ENCODE measurements around the gene DBN1.

The DBN1 gene

DNA sequence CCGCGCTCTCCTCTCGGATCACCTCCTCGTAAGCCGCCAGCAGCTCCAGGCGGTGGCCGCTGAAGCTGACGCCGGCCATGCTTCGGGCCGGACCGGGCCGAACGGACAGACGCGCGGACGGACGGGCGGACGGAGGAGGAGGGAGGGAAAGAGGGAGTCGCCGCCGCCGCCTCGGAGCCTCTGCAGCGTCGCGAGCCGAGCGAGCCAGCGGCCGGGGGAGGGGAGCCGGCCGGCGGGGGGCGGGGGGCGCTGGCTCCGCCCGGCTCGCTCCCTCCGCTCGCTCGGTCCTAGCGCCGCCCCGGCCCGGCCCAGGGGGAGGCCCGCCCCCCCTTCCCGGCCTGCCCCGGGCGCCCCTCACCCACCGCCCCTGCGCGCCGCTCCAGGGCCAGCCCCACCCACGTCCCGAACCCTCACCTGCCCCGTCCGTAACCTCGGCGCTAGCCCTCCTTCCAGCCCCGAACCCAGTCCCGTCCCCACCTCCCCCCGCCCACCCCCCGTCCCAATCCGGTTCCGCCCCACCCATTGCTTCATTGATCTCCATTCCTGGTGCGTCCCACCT lies at the start of gene DBN1:
DBN1 (minus strand) TSS at position 192 of the 559 bp plus-strand sequence; CDS start at position 79, 113 bp downstream.
- no peak for DNase-seq

DNA sequence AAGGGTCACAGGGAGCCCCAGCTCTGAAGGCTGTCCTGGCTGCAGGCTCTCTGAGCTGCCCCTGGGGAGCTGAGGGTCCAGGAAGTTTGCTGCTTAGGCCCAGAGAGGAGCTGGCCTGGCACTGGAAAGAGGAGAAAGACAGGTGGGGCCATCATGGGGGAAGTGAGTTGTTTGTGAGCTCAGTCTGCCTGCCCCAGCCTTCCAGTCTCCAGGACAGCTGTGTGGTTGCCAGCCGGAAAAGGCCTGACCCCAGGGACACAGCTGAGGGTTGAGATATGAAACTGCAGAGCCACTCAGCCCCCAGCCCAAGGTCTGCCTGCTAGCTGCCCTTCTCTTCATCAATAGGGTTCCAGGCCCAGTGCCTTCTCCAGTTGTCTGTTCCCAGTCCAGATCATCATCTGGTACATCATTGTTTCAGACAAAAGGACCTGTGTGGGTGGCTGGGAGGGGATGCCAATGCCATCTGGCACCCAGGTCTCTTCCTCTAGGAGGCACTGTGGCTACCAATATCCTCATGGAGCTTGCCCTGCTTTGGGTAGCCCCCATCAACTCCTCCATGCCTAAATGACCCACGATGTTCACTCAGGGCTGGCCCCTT lies 47.6 kb upstream of the DBN1 start:
- DNase-seq = no peak

GRCh38 chr5:177520271-177520670 lies 46.8 kb upstream of the DBN1 start:
- no peak for DNase-seq

- DNase-seq = no peak
These were observed 46.2 kb upstream of the DBN1 start for GRCh38 chr5:177519463-177520235.

- peak; percentile 91 to 96 for DNase-seq
These were observed 43.5 kb upstream of the DBN1 start, which contains the start of gene DDX41 for GRCh38 chr5:177516601-177517568. TSS of gene DDX41 (minus strand) at chr5:177516961. CDS start at chr5:177516945, 16 bp downstream.

DNA sequence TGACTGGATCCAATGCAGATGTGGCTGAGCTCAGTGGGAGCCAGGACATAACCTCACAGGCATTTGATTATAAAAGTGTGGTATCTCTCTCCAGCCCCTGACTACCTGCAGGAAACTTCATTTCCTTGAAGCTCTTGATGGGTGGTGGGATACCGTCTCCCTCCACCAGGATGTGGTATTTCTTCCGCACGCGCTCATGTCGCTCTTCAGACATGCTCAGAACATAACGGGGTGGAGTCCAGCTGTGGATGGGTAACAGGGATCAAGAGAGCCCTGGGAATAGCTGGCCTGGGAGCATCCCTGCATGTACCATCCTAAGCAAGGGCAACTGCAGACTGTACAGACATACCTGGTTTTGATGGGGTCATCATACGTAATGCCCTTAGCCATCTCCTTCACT lies 42.1 kb upstream of the DBN1 start:
- no peak for DNase-seq

- no peak for DNase-seq
These were observed 41.1 kb upstream of the DBN1 start for GRCh38 chr5:177514541-177514940.

DNA sequence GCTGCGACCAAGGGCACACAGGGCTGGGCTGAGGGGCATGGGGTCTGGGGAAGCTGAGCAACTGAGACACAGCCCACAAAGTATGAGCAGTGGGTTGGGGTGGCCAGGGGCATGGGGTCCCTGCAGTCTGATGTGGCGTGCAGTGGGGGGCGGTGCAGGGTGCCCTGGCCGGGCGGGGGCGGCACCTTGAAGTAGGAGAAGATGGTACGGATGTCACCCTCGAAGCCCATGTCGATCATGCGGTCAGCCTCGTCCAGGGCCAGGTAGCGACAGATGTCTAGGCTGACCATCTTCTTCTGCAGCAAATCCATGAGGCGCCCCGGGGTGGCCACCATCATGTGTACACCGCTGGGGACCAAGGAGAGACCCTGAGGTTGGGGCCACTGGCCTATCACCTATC lies 40.1 kb upstream of the DBN1 start:
- no peak for DNase-seq

GRCh38 chr5:177512736-177513380 lies 39.4 kb upstream of the DBN1 start:
- DNase-seq = no peak

GRCh38 chr5:177511796-177512675 lies 38.6 kb upstream of the DBN1 start:
- no peak for DNase-seq

GRCh38 chr5:177511181-177511580 lies 37.7 kb upstream of the DBN1 start:
- DNase-seq = no peak

GRCh38 chr5:177510567-177511053 lies 37.2 kb upstream of the DBN1 start:
- DNase-seq = no peak

DNA sequence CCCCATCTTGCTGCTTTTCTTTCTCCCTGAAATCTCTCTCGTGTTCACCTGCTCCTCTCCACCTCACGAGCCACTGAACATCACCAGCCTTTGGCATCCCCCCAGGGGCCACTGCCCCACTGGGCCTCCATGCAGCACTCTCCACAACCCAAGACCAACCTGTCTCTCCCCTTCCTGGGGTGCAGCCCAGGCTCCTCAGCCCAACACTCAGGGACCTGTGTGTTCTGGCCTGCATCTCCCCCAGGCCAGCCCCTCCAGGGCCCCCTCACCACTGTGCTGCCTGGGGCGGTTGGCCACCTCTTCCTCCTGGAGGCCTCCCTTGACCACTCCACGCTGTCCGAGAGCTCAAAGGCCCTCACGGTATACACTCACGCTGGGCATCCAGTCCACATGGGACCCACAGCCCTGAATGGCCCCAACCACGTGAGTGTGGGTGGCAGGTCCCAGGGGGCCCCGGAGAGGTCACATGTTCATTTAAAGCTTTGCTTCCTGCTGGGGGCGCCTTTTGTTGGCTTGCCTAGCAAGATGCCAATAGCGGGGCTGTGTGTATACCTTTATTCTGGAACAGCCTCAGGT lies 36.6 kb upstream of the DBN1 start:
- no peak for DNase-seq

DNA sequence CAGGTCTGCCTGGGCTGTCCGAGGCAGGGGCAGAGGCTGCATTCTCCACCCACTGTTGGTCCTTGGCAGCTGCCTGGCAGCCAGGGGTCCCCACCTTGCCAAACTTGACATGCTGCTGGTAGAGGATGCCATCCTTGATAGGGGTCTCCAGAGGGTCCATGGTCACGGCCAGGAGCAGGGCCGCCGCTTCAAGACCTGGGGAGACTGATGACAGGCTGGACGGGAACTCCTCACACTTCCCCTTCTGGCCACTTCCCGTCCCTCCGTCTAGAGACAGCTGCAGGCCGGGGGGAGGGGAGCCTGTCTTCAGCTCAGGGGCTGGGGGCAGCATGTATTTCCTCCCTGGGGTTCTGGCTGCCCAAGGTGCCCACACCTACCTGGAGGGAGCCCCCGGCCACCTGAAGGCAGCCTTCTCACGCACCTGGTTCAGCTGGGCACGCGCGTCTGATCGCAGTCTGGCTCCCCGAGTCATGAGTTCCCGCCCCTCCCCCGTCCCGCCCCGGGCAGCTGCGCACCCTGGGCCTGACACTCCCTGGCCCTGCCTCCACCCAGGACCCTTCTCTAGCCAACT lies 36.0 kb upstream of the DBN1 start, which contains the start of gene DOK3:
DOK3 (minus strand) TSS at position 446 of the 571 bp plus-strand sequence; CDS start at position 160, 286 bp downstream.
- DNase-seq = no peak

- DNase-seq = no peak
These were observed 35.4 kb upstream of the DBN1 start for GRCh38 chr5:177508837-177509236.

- DNase-seq = no peak
These were observed 34.8 kb upstream of the DBN1 start for GRCh38 chr5:177508221-177508611.

- DNase-seq = no peak
These were observed 34.3 kb upstream of the DBN1 start for GRCh38 chr5:177507596-177508220.

DNA sequence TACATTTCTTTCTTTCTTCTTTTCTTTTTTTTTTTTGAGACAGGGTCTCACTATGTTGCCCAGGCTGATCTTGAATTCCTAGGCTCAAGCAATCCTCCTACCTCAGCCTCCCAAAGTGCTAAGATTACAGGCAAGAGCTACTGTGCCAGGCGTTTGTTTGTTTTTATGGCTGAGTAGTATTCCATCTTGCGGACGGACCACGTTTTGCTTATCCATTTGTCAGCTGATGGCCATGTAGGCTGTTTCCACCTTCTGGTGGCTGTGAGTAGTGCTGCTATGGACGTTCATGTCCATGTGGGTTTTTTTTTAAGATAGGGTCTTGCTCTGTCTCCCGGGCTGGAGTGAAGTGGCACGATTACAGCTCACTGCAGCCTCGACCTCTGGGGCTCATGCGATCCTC lies 33.7 kb upstream of the DBN1 start:
- no peak for DNase-seq

DNA sequence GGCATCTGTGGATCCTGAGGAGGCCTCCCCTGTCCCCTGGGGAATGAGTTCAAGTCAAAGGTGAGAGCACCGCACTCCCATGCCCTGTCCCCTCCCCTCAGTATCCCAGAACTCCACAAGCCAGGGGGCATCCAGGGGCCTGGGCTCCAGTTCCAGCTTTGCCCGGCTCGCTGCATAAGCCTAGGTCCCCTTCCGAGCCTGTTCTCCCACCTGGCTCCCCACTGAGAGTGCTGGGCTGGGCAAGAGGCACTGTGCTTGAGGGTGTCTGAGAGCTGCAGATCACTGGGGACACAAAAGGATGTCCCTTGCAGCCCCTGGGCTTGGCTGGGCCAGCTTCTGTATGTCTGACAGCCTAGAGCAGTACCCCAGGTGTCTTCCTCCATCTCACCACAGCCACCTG lies 31.6 kb upstream of the DBN1 start:
- DNase-seq = no peak

All from cerebellar nuclear complex (tissue), 1 donor.